WI38 (cell line): Measurements from ENCODE around the gene FGF1.

Source experiments
- H3K4me3 ChIP-seq: 2 replicates; pipeline ENCODE4 v1.5.1; 2011; ENCODE audit warnings: low read depth, mild to moderate bottlenecking, control low read depth, low read length
- TF ChIP-seq, protein P1 (sequence below): IDR thresholded peaks from 2 replicates; pipeline ENCODE4 v1.5.1; 2012; ENCODE audit warnings: low read depth, mild to moderate bottlenecking, control low read depth, low read length

The FGF1 gene

DNA sequence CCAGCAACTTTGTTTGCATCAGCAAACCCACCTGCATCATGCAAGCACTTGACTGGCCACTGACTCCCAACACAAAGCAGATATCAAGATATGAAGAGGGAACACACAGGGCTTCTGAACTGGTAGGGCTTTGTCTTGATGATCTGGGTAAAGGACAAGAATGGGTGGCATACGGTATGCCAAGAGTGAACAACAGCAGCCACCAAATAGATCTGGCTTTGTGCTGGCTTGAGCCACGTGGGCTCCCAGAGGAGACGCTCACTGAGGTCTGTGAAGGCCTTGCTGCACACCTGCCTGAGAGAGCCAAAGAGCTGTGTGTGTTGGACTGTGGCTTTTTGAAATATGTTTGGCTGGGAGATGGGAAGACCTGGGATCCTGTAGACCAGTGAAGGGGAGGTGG, 43.5 kb downstream of the FGF1 start:
- no peak overlapping the region for H3K4me3 ChIP-seq
- TF ChIP-seq, protein P1, sequence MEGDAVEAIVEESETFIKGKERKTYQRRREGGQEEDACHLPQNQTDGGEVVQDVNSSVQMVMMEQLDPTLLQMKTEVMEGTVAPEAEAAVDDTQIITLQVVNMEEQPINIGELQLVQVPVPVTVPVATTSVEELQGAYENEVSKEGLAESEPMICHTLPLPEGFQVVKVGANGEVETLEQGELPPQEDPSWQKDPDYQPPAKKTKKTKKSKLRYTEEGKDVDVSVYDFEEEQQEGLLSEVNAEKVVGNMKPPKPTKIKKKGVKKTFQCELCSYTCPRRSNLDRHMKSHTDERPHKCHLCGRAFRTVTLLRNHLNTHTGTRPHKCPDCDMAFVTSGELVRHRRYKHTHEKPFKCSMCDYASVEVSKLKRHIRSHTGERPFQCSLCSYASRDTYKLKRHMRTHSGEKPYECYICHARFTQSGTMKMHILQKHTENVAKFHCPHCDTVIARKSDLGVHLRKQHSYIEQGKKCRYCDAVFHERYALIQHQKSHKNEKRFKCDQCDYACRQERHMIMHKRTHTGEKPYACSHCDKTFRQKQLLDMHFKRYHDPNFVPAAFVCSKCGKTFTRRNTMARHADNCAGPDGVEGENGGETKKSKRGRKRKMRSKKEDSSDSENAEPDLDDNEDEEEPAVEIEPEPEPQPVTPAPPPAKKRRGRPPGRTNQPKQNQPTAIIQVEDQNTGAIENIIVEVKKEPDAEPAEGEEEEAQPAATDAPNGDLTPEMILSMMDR = no peak

DNA sequence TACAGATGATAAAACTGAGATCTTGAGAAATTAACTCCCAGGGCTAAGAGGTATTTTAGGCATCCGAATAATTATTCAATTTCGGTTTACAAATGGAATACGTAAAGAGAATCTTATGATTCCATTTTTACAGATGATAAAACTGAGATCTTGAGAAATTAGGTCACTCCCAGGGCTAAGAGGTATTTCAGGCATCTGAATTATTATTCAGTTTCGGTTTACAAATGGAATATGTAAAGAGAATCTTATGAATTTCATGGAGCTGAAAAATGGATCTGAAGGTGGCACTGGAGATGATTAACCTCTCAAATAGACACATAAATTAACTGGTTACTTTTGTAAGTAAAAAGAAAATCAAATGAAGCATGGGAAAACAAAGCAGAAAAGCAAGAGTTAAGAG, 44.2 kb downstream of the FGF1 start:
- H3K4me3 ChIP-seq = no peak overlapping the region
- TF ChIP-seq, protein P1 = no peak

DNA sequence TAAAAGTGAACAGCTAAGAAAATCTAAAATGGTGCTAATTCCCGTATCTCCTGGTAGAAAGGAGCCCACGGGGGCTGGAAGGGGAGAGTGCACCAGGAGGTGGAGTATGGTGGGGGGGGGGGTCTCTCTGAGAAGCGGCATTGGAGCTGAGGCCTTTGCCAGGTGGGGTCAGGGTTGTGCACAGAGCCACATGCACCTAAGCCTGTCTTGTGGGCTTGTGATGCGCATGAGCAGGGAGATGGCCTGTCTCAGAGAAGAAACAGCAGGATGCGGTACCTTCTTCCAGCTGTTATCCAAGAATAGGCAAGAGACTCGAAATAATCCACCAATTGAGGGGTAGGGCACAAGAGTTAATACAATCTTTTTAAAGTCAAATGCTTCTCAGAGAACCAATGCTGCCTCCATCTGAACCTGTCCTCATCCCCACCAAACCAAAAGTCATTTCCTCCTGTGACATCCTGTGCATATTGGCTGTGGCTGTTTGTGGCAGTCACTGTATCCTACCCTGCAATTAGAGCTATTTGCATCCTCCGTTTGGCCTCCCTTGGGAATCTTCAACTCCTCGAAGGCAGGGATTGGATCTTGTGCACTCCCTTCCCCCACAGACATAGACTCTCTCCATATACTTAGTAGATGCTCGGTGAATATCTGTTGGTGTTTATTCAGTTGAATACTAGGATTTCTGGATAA, 45.4 kb downstream of the FGF1 start:
- TF ChIP-seq, protein P1 = no peak
- H3K4me3 ChIP-seq = no peak overlapping the region

DNA sequence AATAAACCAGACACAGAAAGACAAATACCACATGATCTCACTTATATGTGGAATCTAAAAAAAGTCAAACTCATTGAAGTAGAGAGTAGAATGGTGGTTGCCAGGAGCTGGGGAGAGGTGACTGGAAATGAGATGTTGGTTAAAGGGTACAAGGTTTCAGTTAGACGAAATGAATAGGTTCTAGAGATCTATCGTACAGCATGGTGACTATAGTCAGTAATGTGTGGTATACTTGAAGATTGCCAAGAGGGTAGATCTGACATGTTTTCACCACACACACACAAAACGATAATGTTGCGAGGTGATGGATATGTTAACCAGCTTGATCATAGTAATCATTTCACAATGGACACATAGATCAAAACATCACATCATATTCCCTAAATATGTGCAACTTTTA, 46.4 kb downstream of the FGF1 start:
- no peak overlapping the region for H3K4me3 ChIP-seq
- TF ChIP-seq, protein P1 = no peak

DNA sequence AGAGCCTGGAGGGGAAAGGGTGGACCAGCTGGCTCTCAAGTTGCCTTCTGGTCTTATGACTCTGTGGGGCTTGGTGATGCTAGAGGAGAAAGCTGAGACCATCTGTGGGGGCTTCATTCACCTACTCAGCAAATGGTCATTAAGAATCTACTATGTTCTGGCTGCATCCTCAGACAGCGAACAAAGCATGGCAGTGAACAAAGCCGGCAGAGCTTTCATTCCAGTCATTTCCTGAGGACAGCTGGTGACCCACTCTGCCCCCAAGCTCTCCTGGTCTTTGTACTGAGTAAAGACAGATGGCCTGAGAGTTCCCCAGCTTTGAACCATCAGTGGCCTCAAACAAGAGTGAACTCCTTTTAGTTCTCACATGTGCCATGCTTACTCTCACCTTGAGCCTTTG, 48.0 kb downstream of the FGF1 start:
- TF ChIP-seq, protein P1 = no peak
- no peak overlapping the region for H3K4me3 ChIP-seq

GRCh38 chr5:142636698-142637324, 49.1 kb downstream of the FGF1 start:
- no peak overlapping the region for H3K4me3 ChIP-seq
- TF ChIP-seq, protein P1 = no peak

DNA sequence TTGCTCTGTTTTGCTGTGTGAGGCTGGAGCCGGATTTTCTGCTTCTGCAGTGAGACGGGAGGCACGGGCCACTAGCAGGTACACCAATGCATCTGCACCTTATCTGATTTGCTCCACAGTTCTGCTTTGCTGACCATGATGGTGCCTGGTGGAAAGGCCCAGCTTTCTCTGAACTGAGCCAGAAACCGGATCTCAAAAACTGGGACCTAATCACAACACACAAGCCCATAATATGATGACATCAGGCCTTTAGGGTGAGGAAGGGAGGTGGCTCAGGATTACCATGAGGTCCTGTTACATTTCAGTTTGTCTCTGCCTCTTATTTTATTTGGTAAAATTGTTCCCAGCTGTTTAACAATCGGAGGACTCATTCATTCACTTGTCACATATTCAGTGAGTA, 49.8 kb downstream of the FGF1 start:
- no peak overlapping the region for H3K4me3 ChIP-seq
- TF ChIP-seq, protein P1 = no peak
